CD14-positive monocyte (primary cell): ENCODE data around the gene PLCD1. TPM values are rescaled to one million over a fixed set of nuclear protein-coding genes. Genes with fewer than 3 reads are reported as not detected.

Experiments used
- DNase-seq, 3 donors: peaks; one replicate each; pipeline ENCODE4 v3.0.0-alpha.2; 2011 to 2022
- H2AFZ ChIP-seq: 2 replicates; pipeline ENCODE4 v1.6.0; 2012; ENCODE audit warnings: mild to moderate bottlenecking, low read depth, low read length, inconsistent platforms; ENCODE audit not compliant: insufficient read depth, poor library complexity, severe bottlenecking
- H3K27ac ChIP-seq, 2 donors: 1 replicate in 1 of 2; 2 replicates in 1 of 2; pipeline ENCODE4 v1.5.1; 2012 to 2013; ENCODE audit warnings: low read length in 2 of 2, control low read depth in 1 of 2, inconsistent platforms in 1 of 2, low read depth in 1 of 2, mild to moderate bottlenecking in 1 of 2
- H3K27me3 ChIP-seq, 2 donors: one replicate each; pipeline versions ENCODE4 v1.6.0 to v1.6.1; 2011 to 2013; ENCODE audit warnings: low read length in 2 of 2; ENCODE audit not compliant: control insufficient read depth in 2 of 2, insufficient read depth in 2 of 2
- H3K36me3 ChIP-seq, 2 donors: replicated peaks in 1 of 2; 1 replicate in 1 of 2; 2 replicates in 1 of 2; pipeline versions ENCODE4 v1.5.1 to v1.6.1; 2012 to 2013; ENCODE audit warnings: low read length in 2 of 2, control low read depth in 1 of 2, inconsistent platforms in 1 of 2, mild to moderate bottlenecking in 1 of 2; ENCODE audit not compliant: insufficient read depth in 2 of 2, control insufficient read depth in 1 of 2
- H3K4me1 ChIP-seq, 2 donors: 1 replicate in 1 of 2; 2 replicates in 1 of 2; pipeline versions ENCODE4 v1.5.1 to v1.6.1; 2012 to 2013; ENCODE audit warnings: low read length in 2 of 2, control low read depth in 1 of 2, inconsistent platforms in 1 of 2, mild to moderate bottlenecking in 1 of 2, moderate library complexity in 1 of 2; ENCODE audit not compliant: insufficient read depth in 2 of 2, control insufficient read depth in 1 of 2
- H3K4me2 ChIP-seq: replicated peaks from 2 replicates; pipeline ENCODE3; 2012; ENCODE audit warnings: low read length, moderate library complexity, mild to moderate bottlenecking; ENCODE audit not compliant: poor library complexity, severe bottlenecking; ENCODE audit errors: extremely low read depth
- H3K4me3 ChIP-seq, 3 experiments: fragments of 200-600 bp in 1 of 3; sonication (generic) in 1 of 3; replicated peaks in 1 of 3; 1 replicate in 2 of 3; 2 replicates in 1 of 3; pipeline ENCODE4 v1.5.1; 2011 to 2013; ENCODE audit warnings: low read length in 3 of 3, mild to moderate bottlenecking in 3 of 3, control low read depth in 2 of 3, low read depth in 2 of 3, inconsistent platforms in 1 of 3, moderate library complexity in 1 of 3
- H3K79me2 ChIP-seq: 2 replicates; pipeline ENCODE4 v1.6.0; 2012; ENCODE audit warnings: mild to moderate bottlenecking, control low read depth, inconsistent platforms, low read length, moderate library complexity; ENCODE audit not compliant: insufficient read depth
- H3K9ac ChIP-seq: 2 replicates; pipeline ENCODE4 v1.6.0; 2017; ENCODE audit warnings: low read length, mild to moderate bottlenecking; ENCODE audit not compliant: insufficient read depth, poor library complexity, severe bottlenecking
- H3K9me3 ChIP-seq, 2 donors: replicated peaks in 1 of 2; 1 replicate in 1 of 2; 2 replicates in 1 of 2; pipeline versions ENCODE4 v1.5.1 to v1.6.1; 2012 to 2013; ENCODE audit warnings: low read length in 2 of 2, control low read depth in 1 of 2; ENCODE audit not compliant: control insufficient read depth in 1 of 2, insufficient read depth in 1 of 2
- H4K20me1 ChIP-seq: 2 replicates; pipeline ENCODE4 v1.6.0; 2012; ENCODE audit warnings: mild to moderate bottlenecking, low read length, control low read depth, moderate library complexity; ENCODE audit not compliant: insufficient read depth
- H3K27ac Mint-ChIP-seq, 7 donors: one replicate each; pipeline ENCODE4 v1.8.0; 2020; ENCODE audit warnings: mild to moderate bottlenecking in 7 of 7, mixed read lengths in 7 of 7, moderate library complexity in 6 of 7, inconsistent platforms in 2 of 7
- H3K27me3 Mint-ChIP-seq, 3 donors: one replicate each; pipeline ENCODE4 v1.8.0; 2021 to 2022; ENCODE audit warnings: low read depth in 3 of 3, mild to moderate bottlenecking in 3 of 3, mixed read lengths in 3 of 3, moderate library complexity in 3 of 3, inconsistent platforms in 1 of 3
- H3K36me3 Mint-ChIP-seq, 2 donors: one replicate each; pipeline ENCODE4 v1.8.0; 2020; ENCODE audit warnings: mixed read lengths in 2 of 2, inconsistent platforms in 1 of 2, mild to moderate bottlenecking in 1 of 2
- H3K4me1 Mint-ChIP-seq: one replicate; pipeline ENCODE4 v1.8.0; 2020; ENCODE audit warnings: mild to moderate bottlenecking, mixed read lengths
- H3K4me3 Mint-ChIP-seq, 2 donors: one replicate each; pipeline ENCODE4 v1.8.0; 2020; ENCODE audit warnings: mild to moderate bottlenecking in 2 of 2, mixed read lengths in 2 of 2, moderate library complexity in 1 of 2
- H3K9me3 Mint-ChIP-seq, 7 donors: one replicate each; pipeline ENCODE4 v1.8.0; 2020 to 2022; ENCODE audit warnings: mixed read lengths in 7 of 7, mild to moderate bottlenecking in 6 of 7, moderate library complexity in 6 of 7, inconsistent platforms in 2 of 7
- CTCF ChIP-seq: fragments of 200-600 bp; IDR thresholded peaks from one replicate; pipeline ENCODE4 v1.8.0; 2022; ENCODE audit warnings: antibody characterized with exemption, mild to moderate bottlenecking
- WGBS: methylation state at CpG from one replicate; pipeline ENCODE4 v1.1.5; 2013; ENCODE audit warnings: missing lambda C conversion rate; ENCODE audit not compliant: insufficient coverage; 5-methylcytosine and 5-hydroxymethylcytosine counted together
- intact Hi-C, 2 donors: fragments of 100-400 bp; cut with micrococcal nuclease; formaldehyde crosslinking; loops; one replicate each; pipeline versions ENCODE4 v1.15.0 to v1.15.1; 2023
- polyA plus RNA-seq, 3 donors: library from polyadenylated mRNA; depleted of rRNA in 1 of 3; unstranded in 2 of 3; stranded (reverse) in 1 of 3; fragments of 300-500 nt in 2 of 3; fragments of >200 nt in 1 of 3; fragmentation: Illumina TruSeq in 2 of 3; gene quantifications; 1 replicate in 2 of 3; 2 replicates in 1 of 3; pipeline ENCODE4 v1.2.3, GENCODE V29; 2012 to 2021

PLCD1 gene
- polyA plus RNA-seq, 3 donors, result 4.1 to 6.4 (median 6.0) TPM

GRCh38 chr3:37990527-37990926 is 38.9 kb downstream of the PLCD1 start, which contains the start of gene VILL:
VILL (plus strand) TSS chr3:37990786; CDS start chr3:37993673, 2,887 bp downstream.
- peaks cover 2 to 4% (median 2%) of the 10 kb centered on the region in 3 donors for H3K27me3 Mint-ChIP-seq
- no peak within 1 kb of the TSS for H3K9ac ChIP-seq
- H4K20me1 ChIP-seq, result no peaks in the 10 kb centered on the region
- WGBS, result 98% methylated on average over 10 of the region's 10 CpGs
- intact Hi-C loops, result no loop called here
- TF ChIP-seq CTCF, result no peak
- H3K9me3 ChIP-seq, result no peaks in the 10 kb centered on the region
- no peak within 1 kb of the TSS for H2AFZ ChIP-seq
- H3K27ac Mint-ChIP-seq, result peak within 1 kb of the TSS in 6 of 7 donors; percentile 30 to 77 (median 50)
- H3K36me3 Mint-ChIP-seq, result peaks cover under 1% of the 10 kb centered on the region in 2 donors
- H3K4me3 ChIP-seq, result no peak within 1 kb of the TSS
- peaks cover 0 to 3% of the 10 kb centered on the region in 2 donors for H3K36me3 ChIP-seq
- H3K4me2 ChIP-seq, result no peak within 1 kb of the TSS
- peaks cover 13% of the 10 kb centered on the region for H3K79me2 ChIP-seq
- no peak within 1 kb of the TSS for H3K27ac ChIP-seq
- H3K4me1 Mint-ChIP-seq, result peaks cover 61% of the 10 kb centered on the region
- H3K4me3 Mint-ChIP-seq, result no peak within 1 kb of the TSS
- no peaks in the 10 kb centered on the region for H3K27me3 ChIP-seq
- no peak for DNase-seq
- H3K4me1 ChIP-seq, result peaks cover 45 to 60% of the 10 kb centered on the region in 2 donors
- no peaks in the 10 kb centered on the region for H3K9me3 Mint-ChIP-seq

- intact Hi-C loops, result no loop called here
- Histone ChIP-seq H3K79me2 (peaks cover 8% of the 10 kb centered on the region), H3K9ac (no peak overlapping the region), H3K9me3 (no peaks in the 10 kb centered on the region), H3K4me1 (peaks cover 45 to 60% of the 10 kb centered on the region in 2 donors), H4K20me1 (no peaks in the 10 kb centered on the region), H3K4me2 (no peak overlapping the region), H3K36me3 (no peaks in the 10 kb centered on the region), H3K27ac (no peak overlapping the region), H3K4me3 (no peak overlapping the region), H3K27me3 (no peaks in the 10 kb centered on the region), H2AFZ (no peak overlapping the region)
- Mint-ChIP-seq H3K36me3 (no peaks in the 10 kb centered on the region), H3K27ac (peak overlapping the region in 2 of 7 donors; percentile 16 to 50), H3K9me3 (no peaks in the 10 kb centered on the region), H3K4me1 (peaks cover 63% of the 10 kb centered on the region), H3K4me3 (no peak overlapping the region), H3K27me3 (peaks cover 0 to 5% (median 2%) of the 10 kb centered on the region in 3 donors)
- DNase-seq, result no peak
- TF ChIP-seq CTCF, result no peak
- 100% methylated on average over 2 of the region's 7 CpGs for WGBS
These were observed 39.5 kb downstream of the PLCD1 start for GRCh38 chr3:37989821-37990480.
